GM23338 (cell line): ENCODE results near the gene CHRNA3. TPM values are rescaled to one million over a fixed set of nuclear protein-coding genes. Genes with fewer than 3 reads are reported as not detected.

Source experiments
- ATAC-seq: fragments of 200-7000 bp; cut with Tn5 transposase; 3 replicates; pipeline ENCODE4 v1.9.1; 2020
- DNase-seq: peaks from one replicate; pipeline ENCODE4 v3.0.0-alpha.2; 2015; ENCODE audit warnings: low spot score
- H2AFZ ChIP-seq: fragments of 200-600 bp; sonication (generic); 2 replicates; pipeline ENCODE4 v1.8.0; 2016; ENCODE audit warnings: antibody characterized with exemption, mild to moderate bottlenecking, moderate library complexity
- H3F3A ChIP-seq: fragments of 200-600 bp; sonication (generic); replicated peaks from 2 replicates; pipeline ENCODE4 v1.8.0; 2017; ENCODE audit warnings: antibody characterized with exemption, mixed run types, low read depth
- H3K27ac ChIP-seq: fragments of 200-600 bp; sonication (generic); 2 replicates; pipeline ENCODE4 v1.6.1; 2016; ENCODE audit warnings: low read depth
- H3K27me3 ChIP-seq: fragments of 200-600 bp; sonication (generic); 2 replicates; pipeline ENCODE4 v1.8.0; 2016; ENCODE audit warnings: mild to moderate bottlenecking, mixed run types, moderate library complexity; ENCODE audit not compliant: insufficient read depth
- H3K36me3 ChIP-seq: fragments of 200-600 bp; sonication (generic); 2 replicates; pipeline ENCODE4 v1.8.0; 2016; ENCODE audit warnings: mild to moderate bottlenecking; ENCODE audit not compliant: insufficient read depth
- H3K4me1 ChIP-seq: fragments of 200-600 bp; sonication (generic); 2 replicates; pipeline ENCODE4 v1.8.0; 2016; ENCODE audit warnings: mild to moderate bottlenecking, moderate library complexity; ENCODE audit not compliant: insufficient read depth
- H3K4me2 ChIP-seq: fragments of 200-600 bp; sonication (generic); 2 replicates; pipeline ENCODE4 v1.7.1; 2017; ENCODE audit warnings: mixed run types
- H3K4me3 ChIP-seq: fragments of 200-600 bp; sonication (generic); 2 replicates; pipeline ENCODE4 v1.6.1; 2016; ENCODE audit warnings: mixed run types
- H3K79me2 ChIP-seq: fragments of 200-600 bp; sonication (generic); replicated peaks from 2 replicates; pipeline ENCODE4 v1.8.0; 2017; ENCODE audit warnings: mild to moderate bottlenecking; ENCODE audit not compliant: insufficient read depth
- H3K9me2 ChIP-seq: fragments of 200-600 bp; sonication (generic); 2 replicates; pipeline ENCODE4 v1.8.0; 2017; ENCODE audit not compliant: insufficient read depth
- H4K20me1 ChIP-seq: fragments of 200-600 bp; sonication (generic); replicated peaks from 2 replicates; pipeline ENCODE4 v1.8.0; 2017; ENCODE audit warnings: mild to moderate bottlenecking; ENCODE audit not compliant: insufficient read depth
- H3K27ac Mint-ChIP-seq: 2 replicates; pipeline ENCODE4 v1.8.0; 2020; ENCODE audit warnings: inconsistent platforms, mild to moderate bottlenecking, moderate library complexity, mixed read lengths
- H3K27me3 Mint-ChIP-seq: 3 replicates; pipeline ENCODE4 v1.8.0; 2022; ENCODE audit warnings: low read depth, mild to moderate bottlenecking, moderate library complexity, mixed read lengths, inconsistent platforms; ENCODE audit not compliant: insufficient read depth, poor library complexity
- H3K36me3 Mint-ChIP-seq: 3 replicates; pipeline ENCODE4 v1.8.0; 2021; ENCODE audit warnings: low read depth, mild to moderate bottlenecking, inconsistent platforms, moderate library complexity, mixed read lengths
- H3K4me1 Mint-ChIP-seq: 3 replicates; pipeline ENCODE4 v1.8.0; 2020; ENCODE audit warnings: mild to moderate bottlenecking, inconsistent platforms, mixed read lengths
- H3K4me3 Mint-ChIP-seq: 3 replicates; pipeline ENCODE4 v1.8.0; 2021; ENCODE audit warnings: moderate library complexity, mild to moderate bottlenecking, inconsistent platforms, mixed read lengths
- H3K9me3 Mint-ChIP-seq: 3 replicates; pipeline ENCODE4 v1.8.0; 2020; ENCODE audit warnings: moderate library complexity, mild to moderate bottlenecking, inconsistent platforms, mixed read lengths
- CREB1 ChIP-seq: fragments of 250-450 bp; sonication (Bioruptor Pico); IDR thresholded peaks from 2 replicates; pipeline ENCODE4 v1.5.0; 2020; ENCODE audit warnings: low read depth, mild to moderate bottlenecking, moderate library complexity
- EZH2 ChIP-seq: fragments of 200-600 bp; sonication (generic); IDR thresholded peaks from one replicate; pipeline ENCODE4 v1.8.0; 2017; ENCODE audit warnings: antibody characterized with exemption, mild to moderate bottlenecking, low read depth; ENCODE audit not compliant: unreplicated experiment
- EZH2phosphoT487 ChIP-seq: fragments of 200-600 bp; sonication (generic); IDR thresholded peaks from one replicate; pipeline ENCODE4 v1.8.1; 2018; ENCODE audit warnings: antibody characterized with exemption; ENCODE audit not compliant: unreplicated experiment
- JUNB ChIP-seq: IDR thresholded peaks from one replicate; pipeline ENCODE4 v1.6.1; 2016; ENCODE audit warnings: antibody characterized with exemption; ENCODE audit not compliant: unreplicated experiment
- NANOG ChIP-seq: IDR thresholded peaks from 2 replicates; pipeline ENCODE4 v1.6.1; 2016; ENCODE audit warnings: antibody characterized with exemption, borderline replicate concordance
- POLR2AphosphoS5 ChIP-seq: IDR thresholded peaks from 2 replicates; pipeline ENCODE4 v1.6.1; 2016; ENCODE audit warnings: antibody characterized with exemption, low read depth
- STAT1 ChIP-seq: IDR thresholded peaks from one replicate; pipeline ENCODE4 v1.6.1; 2016; ENCODE audit warnings: antibody characterized with exemption; ENCODE audit not compliant: unreplicated experiment
- ZNF114 ChIP-seq: fragments of 250-450 bp; sonication (Bioruptor Pico); IDR thresholded peaks from 2 replicates; pipeline ENCODE4 v1.5.0; 2020; ENCODE audit warnings: mild to moderate bottlenecking, moderate library complexity
- ZNF331 ChIP-seq: fragments of 250-450 bp; sonication (Bioruptor Pico); IDR thresholded peaks from 2 replicates; pipeline ENCODE4 v1.5.0; 2020; ENCODE audit warnings: low read depth, mild to moderate bottlenecking, moderate library complexity
- long read RNA-seq: library from polyadenylated mRNA; unstranded; transcript quantifications from one replicate; pipeline ENCODE4 v2.0.0, GENCODE V29; 2020; ENCODE audit not compliant: unreplicated experiment
- polyA plus RNA-seq: library from polyadenylated mRNA; unstranded; fragments of >200 nt; fragmentation: Nextera tagmentation; extraction: Ambion mirVana; gene quantifications from 2 replicates; pipeline ENCODE4 v1.2.1, GENCODE V29; 2016
- total RNA-seq: library from RNA; depleted of rRNA; stranded (reverse); fragments of >200 nt; shearing (Covaris generic); gene quantifications from 2 replicates; pipeline ENCODE4 v1.2.3, GENCODE V29; 2014; rRNA removed
- TF ChIP-seq, protein P1 (sequence below), 2 experiments: fragments of 200-600 bp in 1 of 2; sonication (generic) in 1 of 2; conservative IDR thresholded peaks; 2 replicates each; pipeline versions ENCODE4 v1.5.1 to v1.6.1; 2016 to 2017; ENCODE audit warnings: antibody characterized with exemption in 2 of 2, low read depth in 2 of 2, mild to moderate bottlenecking in 2 of 2, moderate library complexity in 1 of 2
- TF ChIP-seq, protein P2 (sequence below): fragments of 250-450 bp; sonication (Bioruptor Pico); IDR thresholded peaks from 2 replicates; pipeline ENCODE4 v1.5.0; 2020; ENCODE audit warnings: mild to moderate bottlenecking, moderate library complexity
- TF ChIP-seq, protein P3 (sequence below): IDR thresholded peaks from one replicate; pipeline ENCODE4 v1.6.1; 2018; ENCODE audit warnings: antibody characterized with exemption; ENCODE audit not compliant: unreplicated experiment
- TF ChIP-seq, protein P4 (sequence below): IDR thresholded peaks from 2 replicates; pipeline ENCODE4 v1.6.1; 2016; ENCODE audit warnings: antibody characterized with exemption

Gene CHRNA3
- total RNA-seq: 1.3 and 2.9 TPM in 2 replicates
- polyA plus RNA-seq: 2.3 and 3.5 TPM in 2 replicates
- long read RNA-seq, partial matches to known transcripts: 0 of 2 reads
- long read RNA-seq, other reads (novel, unspliced or antisense): 0 of 2 reads

DNA sequence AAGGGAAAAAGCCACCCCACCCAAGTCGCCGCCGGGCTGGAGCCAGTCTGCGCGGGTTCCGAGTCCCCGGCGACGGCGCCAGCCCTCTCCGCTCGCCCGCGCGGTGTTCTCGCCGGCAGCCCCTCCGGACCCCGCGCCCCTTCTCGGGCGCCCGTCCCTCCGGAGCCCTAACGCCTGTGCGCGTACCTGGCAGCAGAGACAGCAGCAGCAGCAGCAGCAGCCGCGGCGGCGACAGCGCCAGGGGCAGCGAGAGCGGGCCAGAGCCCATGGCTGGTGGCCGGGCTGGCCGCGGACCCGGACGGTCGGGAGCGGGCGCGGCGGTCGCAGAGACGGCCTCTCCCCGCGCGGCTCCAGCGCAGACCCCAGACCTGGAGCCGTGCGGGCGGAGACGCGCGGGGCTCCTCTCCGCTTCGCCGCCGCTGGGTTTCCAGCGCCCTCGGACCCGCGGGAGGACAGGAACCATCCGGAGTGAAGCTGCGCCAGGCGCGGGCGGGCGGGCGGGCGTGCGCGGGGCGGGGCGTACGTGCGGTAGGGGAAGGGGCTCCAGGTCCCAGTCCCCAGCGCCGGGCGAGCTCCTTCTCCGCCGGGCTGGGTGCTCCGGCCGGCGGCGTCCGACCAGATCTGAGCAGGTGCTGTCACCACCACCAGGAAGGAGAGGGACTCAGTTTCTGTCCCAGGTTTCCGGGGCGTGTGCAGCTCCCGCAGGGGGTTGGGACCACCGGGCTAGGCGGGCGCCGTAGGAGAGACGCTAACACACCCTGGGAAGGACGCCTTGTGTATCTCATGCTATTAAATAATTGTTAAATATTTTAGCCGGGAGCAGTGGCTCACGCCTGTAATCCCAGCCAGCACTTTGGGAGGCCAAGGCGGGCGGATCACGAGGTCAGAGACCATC, at the start of gene CHRNA3:
TSS of gene CHRNA3 (minus strand) at position 470 of the 895 bp plus-strand sequence. CDS start at position 268, 202 bp downstream.
- ATAC-seq (peak; percentile 54), DNase-seq (peak; percentile 64)
- Histone ChIP-seq H3K27ac (no peak within 1 kb of the TSS), H3K4me1 (no peaks in the 10 kb centered on the region), H3K9me2 (no peaks in the 10 kb centered on the region), H3K79me2 (no peaks in the 10 kb centered on the region), H3K4me3 (peak within 1 kb of the TSS; percentile 71), H3K27me3 (peaks cover 44% of the 10 kb centered on the region), H3F3A (no peaks in the 10 kb centered on the region), H2AFZ (peak within 1 kb of the TSS; percentile 98), H3K36me3 (no peaks in the 10 kb centered on the region), H4K20me1 (no peaks in the 10 kb centered on the region), H3K4me2 (peak within 1 kb of the TSS; percentile 93)
- Mint-ChIP-seq H3K9me3 (no peaks in the 10 kb centered on the region), H3K4me3 (peak within 1 kb of the TSS; percentile 72), H3K4me1 (peaks cover 21% of the 10 kb centered on the region), H3K27ac (no peak within 1 kb of the TSS), H3K36me3 (no peaks in the 10 kb centered on the region), H3K27me3 (peaks cover 36% of the 10 kb centered on the region)
- TF ChIP-seq, protein P1, sequence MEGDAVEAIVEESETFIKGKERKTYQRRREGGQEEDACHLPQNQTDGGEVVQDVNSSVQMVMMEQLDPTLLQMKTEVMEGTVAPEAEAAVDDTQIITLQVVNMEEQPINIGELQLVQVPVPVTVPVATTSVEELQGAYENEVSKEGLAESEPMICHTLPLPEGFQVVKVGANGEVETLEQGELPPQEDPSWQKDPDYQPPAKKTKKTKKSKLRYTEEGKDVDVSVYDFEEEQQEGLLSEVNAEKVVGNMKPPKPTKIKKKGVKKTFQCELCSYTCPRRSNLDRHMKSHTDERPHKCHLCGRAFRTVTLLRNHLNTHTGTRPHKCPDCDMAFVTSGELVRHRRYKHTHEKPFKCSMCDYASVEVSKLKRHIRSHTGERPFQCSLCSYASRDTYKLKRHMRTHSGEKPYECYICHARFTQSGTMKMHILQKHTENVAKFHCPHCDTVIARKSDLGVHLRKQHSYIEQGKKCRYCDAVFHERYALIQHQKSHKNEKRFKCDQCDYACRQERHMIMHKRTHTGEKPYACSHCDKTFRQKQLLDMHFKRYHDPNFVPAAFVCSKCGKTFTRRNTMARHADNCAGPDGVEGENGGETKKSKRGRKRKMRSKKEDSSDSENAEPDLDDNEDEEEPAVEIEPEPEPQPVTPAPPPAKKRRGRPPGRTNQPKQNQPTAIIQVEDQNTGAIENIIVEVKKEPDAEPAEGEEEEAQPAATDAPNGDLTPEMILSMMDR (conservative IDR thresholded peaks at IDR 0.05; ENCODE audit: low read depth in 2 of 2): no peak
- no peak for TF ChIP-seq JUNB
- no peak for TF ChIP-seq STAT1
- TF ChIP-seq ZNF114 (CRISPR knock-in tag): no peak
- no peak for TF ChIP-seq EZH2phosphoT487
- TF ChIP-seq CREB1 (CRISPR knock-in tag): no peak
- TF ChIP-seq, protein P2, sequence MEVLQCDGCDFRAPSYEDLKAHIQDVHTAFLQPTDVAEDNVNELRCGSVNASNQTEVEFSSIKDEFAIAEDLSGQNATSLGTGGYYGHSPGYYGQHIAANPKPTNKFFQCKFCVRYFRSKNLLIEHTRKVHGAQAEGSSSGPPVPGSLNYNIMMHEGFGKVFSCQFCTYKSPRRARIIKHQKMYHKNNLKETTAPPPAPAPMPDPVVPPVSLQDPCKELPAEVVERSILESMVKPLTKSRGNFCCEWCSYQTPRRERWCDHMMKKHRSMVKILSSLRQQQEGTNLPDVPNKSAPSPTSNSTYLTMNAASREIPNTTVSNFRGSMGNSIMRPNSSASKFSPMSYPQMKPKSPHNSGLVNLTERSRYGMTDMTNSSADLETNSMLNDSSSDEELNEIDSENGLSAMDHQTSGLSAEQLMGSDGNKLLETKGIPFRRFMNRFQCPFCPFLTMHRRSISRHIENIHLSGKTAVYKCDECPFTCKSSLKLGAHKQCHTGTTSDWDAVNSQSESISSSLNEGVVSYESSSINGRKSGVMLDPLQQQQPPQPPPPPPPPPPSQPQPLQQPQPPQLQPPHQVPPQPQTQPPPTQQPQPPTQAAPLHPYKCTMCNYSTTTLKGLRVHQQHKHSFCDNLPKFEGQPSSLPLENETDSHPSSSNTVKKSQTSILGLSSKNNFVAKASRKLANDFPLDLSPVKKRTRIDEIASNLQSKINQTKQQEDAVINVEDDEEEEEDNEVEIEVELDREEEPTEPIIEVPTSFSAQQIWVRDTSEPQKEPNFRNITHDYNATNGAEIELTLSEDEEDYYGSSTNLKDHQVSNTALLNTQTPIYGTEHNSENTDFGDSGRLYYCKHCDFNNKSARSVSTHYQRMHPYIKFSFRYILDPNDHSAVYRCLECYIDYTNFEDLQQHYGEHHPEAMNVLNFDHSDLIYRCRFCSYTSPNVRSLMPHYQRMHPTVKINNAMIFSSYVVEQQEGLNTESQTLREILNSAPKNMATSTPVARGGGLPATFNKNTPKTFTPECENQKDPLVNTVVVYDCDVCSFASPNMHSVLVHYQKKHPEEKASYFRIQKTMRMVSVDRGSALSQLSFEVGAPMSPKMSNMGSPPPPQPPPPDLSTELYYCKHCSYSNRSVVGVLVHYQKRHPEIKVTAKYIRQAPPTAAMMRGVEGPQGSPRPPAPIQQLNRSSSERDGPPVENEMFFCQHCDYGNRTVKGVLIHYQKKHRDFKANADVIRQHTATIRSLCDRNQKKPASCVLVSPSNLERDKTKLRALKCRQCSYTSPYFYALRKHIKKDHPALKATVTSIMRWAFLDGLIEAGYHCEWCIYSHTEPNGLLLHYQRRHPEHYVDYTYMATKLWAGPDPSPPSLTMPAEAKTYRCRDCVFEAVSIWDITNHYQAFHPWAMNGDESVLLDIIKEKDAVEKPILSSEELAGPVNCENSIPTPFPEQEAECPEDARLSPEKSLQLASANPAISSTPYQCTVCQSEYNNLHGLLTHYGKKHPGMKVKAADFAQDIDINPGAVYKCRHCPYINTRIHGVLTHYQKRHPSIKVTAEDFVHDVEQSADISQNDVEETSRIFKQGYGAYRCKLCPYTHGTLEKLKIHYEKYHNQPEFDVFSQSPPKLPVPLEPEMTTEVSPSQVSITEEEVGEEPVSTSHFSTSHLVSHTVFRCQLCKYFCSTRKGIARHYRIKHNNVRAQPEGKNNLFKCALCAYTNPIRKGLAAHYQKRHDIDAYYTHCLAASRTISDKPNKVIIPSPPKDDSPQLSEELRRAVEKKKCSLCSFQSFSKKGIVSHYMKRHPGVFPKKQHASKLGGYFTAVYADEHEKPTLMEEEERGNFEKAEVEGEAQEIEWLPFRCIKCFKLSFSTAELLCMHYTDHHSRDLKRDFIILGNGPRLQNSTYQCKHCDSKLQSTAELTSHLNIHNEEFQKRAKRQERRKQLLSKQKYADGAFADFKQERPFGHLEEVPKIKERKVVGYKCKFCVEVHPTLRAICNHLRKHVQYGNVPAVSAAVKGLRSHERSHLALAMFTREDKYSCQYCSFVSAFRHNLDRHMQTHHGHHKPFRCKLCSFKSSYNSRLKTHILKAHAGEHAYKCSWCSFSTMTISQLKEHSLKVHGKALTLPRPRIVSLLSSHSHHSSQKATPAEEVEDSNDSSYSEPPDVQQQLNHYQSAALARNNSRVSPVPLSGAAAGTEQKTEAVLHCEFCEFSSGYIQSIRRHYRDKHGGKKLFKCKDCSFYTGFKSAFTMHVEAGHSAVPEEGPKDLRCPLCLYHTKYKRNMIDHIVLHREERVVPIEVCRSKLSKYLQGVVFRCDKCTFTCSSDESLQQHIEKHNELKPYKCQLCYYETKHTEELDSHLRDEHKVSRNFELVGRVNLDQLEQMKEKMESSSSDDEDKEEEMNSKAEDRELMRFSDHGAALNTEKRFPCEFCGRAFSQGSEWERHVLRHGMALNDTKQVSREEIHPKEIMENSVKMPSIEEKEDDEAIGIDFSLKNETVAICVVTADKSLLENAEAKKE (CRISPR knock-in tag): no peak
- no peak for TF ChIP-seq ZNF331 (CRISPR knock-in tag)
- TF ChIP-seq, protein P3, sequence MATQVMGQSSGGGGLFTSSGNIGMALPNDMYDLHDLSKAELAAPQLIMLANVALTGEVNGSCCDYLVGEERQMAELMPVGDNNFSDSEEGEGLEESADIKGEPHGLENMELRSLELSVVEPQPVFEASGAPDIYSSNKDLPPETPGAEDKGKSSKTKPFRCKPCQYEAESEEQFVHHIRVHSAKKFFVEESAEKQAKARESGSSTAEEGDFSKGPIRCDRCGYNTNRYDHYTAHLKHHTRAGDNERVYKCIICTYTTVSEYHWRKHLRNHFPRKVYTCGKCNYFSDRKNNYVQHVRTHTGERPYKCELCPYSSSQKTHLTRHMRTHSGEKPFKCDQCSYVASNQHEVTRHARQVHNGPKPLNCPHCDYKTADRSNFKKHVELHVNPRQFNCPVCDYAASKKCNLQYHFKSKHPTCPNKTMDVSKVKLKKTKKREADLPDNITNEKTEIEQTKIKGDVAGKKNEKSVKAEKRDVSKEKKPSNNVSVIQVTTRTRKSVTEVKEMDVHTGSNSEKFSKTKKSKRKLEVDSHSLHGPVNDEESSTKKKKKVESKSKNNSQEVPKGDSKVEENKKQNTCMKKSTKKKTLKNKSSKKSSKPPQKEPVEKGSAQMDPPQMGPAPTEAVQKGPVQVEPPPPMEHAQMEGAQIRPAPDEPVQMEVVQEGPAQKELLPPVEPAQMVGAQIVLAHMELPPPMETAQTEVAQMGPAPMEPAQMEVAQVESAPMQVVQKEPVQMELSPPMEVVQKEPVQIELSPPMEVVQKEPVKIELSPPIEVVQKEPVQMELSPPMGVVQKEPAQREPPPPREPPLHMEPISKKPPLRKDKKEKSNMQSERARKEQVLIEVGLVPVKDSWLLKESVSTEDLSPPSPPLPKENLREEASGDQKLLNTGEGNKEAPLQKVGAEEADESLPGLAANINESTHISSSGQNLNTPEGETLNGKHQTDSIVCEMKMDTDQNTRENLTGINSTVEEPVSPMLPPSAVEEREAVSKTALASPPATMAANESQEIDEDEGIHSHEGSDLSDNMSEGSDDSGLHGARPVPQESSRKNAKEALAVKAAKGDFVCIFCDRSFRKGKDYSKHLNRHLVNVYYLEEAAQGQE: no peak
- no peak for TF ChIP-seq POLR2AphosphoS5
- TF ChIP-seq, protein P4, sequence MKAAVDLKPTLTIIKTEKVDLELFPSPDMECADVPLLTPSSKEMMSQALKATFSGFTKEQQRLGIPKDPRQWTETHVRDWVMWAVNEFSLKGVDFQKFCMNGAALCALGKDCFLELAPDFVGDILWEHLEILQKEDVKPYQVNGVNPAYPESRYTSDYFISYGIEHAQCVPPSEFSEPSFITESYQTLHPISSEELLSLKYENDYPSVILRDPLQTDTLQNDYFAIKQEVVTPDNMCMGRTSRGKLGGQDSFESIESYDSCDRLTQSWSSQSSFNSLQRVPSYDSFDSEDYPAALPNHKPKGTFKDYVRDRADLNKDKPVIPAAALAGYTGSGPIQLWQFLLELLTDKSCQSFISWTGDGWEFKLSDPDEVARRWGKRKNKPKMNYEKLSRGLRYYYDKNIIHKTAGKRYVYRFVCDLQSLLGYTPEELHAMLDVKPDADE: no peak
- TF ChIP-seq NANOG: no peak
- no peak for TF ChIP-seq EZH2
